Activated CD8-positive, alpha-beta memory T cell treated with anti-CD3 and anti-CD28 coated beads for 24 hours (primary cell): ENCODE measurements around the gene NPL.

Experiments
- DNase-seq: peaks from one replicate; pipeline ENCODE4 v3.0.0-alpha.2; 2020

NPL gene

DNA sequence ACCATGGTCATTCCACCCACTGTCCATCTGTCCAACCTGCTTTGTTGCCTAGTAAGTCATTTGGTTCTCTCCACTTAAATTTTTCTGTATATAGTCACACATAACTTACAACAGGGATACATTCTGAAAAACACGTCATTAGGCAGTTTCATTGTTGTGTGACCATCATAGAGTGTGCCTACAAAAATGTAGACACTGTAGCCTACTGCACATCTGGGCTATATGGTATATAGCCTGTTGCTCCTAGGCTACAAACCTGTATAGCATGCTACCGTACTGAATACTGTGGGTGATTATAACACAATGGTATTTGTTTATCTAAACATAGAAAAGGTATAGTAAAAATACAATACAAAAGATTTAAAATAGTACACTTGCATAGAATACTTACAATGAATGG lies 10.0 kb upstream of the NPL start:
- DNase-seq, result no peak

DNA sequence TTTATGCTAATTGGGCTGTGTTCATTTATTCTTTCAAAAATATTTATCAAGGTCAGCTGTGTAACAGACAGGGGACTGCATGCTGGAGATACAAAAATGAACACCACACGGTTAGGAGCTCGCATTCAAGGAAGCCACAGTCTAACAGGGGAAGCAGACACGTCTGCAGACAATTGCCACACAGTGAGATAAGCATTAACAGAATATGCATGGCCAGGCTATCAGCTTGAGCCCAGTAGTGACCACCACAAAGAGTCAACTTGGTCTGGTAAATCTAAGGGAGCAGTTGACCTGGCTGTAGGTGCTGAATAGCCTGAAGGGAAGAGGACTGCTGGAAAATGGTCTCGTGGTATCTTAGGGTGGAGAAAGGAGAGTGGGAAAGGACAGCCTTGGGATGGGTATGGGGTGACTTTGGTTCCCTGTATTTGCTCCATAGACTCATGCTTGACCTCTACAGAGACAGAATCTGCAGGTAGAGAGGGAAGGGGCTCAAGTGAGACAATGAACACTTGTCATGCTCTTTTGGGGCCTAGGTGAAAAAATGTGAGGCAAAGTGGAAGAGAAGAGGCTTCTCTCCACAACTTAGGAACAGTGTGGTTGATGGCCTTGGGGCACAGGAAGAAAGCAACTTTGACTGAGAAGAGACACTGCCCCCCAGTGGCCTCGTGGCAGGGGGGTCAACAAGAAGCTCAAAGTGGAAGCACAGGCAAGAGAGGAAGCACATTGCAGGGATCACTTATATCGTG lies 7.6 kb upstream of the NPL start:
- DNase-seq, result peak; percentile 88

DNA sequence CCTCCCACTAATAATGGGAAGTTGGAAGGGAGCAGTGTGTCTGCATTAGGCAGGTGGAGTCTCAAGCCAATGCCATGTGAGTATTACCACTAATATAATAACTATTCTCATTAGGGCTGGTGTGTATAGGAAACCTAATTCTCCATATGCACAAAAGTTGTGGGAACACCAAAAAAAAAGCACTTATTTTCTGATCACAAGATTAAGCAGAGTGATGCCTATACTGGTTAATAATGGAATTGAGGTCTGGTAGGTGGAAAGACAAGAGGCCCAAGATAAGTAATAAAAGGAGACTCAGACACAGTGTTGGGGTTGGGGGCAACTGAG lies 7.0 kb upstream of the NPL start:
- DNase-seq, result no peak

DNA sequence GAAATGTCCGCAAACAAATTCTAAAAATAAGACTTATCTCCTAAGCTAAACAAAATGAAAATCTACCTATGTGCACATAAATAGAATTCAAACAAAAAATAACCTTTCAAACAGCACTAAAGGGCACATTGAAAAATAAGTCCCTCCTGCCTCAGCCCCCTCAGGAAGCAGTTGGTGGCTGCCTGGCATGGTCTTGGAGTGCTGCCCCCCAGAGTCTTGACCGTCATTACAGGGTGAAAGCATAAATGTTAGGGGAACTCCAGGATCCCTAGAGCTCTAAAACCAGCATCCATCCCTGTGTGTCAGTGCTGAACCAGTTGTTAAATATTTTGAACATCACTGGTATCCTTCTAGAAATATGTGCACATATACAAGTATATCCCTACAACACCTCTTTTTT lies 6.5 kb upstream of the NPL start:
- no peak for DNase-seq

DNA sequence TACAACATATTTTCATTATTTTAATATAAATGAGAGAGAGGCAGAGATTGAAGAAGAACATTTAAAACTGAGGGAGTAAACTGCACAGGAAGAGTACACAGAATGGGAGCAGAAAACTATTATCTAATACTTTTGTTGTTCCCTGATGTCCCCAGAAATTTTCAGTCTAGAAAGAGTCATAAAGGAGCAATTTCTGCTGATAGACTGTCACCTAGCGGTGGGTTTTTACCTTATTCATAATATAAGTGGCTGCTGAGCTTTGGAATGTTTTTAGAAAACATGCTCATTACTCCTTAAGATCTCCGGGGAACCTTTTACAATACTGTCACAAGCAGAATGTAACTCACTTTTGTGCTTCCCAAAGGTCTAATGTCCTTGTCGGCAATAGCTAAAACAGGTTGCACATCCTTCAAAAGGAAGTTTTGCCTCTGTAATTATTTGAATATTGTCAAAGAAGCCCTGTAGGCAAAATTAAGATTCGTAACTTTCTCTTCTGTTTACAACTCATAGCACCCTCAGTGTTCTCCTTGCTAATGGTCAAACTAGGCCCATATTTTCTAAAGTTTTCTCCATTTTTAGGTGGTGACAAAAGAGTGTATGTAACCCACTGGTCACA lies 4.9 kb upstream of the NPL start:
- no peak for DNase-seq

DNA sequence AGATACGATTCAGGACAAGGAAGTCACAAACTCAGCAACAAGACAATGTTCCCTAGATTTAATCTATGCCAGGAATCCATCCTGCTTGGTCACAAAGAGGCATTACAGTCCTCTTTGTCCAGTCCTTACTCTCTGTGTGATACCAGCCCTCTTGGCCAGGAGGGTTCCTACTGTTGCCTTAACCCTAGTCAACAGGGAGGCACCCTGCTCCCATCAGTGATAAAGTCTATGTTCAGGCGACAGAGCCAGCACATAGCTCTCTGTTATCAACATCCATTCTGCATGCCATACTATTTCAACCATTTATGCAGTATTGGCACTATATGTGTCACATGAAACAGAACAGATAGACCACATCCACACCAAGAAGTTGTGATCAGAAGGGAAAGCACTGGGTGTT lies 4.4 kb upstream of the NPL start:
- DNase-seq, result no peak

DNA sequence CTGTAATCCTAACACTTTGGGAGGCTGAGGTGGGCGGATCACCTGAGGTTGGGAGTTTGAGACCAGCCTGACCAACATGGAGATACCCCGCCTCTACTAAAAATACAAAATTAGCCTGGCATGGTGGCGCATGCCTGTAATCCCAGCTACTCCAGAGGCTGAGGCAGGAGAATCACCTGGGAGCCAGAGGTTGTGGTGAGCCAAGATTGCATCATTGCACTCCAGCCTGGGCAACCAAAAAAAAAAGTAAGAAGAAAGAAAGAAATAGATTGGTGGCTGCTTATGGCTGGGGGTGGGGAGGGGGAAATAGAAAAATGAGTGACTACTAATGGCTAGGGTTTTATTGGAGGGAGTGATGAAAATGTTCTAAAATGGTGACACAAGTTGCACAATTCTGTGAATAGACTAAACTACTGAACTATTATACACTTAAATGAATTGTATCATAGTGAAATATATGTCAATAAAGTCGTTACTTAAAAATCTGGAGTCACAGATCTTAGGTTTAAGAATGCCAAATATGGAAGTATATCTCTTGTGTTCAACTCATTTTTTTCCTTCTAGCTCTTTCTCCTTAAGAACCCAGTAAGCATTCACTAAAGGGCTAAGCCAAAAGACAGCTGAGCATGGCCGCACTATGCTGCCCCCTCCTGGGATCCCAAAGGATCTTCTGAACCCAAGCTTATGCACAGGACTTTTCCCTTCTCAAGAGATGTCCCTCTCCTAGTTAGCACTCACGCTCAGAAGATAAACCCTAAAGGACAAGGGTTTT lies 3.2 kb upstream of the NPL start:
- DNase-seq, result peak; percentile 67

DNA sequence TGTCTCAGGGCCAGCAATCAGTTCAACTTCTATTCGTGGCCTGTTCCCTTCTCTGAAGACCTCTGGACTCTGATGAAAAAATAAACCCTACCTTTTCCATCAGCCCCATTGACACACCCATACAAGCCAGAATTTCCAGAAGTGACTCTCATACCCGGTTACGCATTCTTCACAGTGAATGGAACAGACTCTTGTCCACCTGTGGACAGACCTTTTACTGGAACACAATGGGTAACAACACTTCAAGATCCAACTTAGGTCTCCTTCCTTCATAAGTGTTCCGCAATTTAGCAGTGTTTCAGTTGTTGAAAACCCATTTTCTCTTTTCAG lies 2.6 kb upstream of the NPL start:
- DNase-seq, result no peak

DNA sequence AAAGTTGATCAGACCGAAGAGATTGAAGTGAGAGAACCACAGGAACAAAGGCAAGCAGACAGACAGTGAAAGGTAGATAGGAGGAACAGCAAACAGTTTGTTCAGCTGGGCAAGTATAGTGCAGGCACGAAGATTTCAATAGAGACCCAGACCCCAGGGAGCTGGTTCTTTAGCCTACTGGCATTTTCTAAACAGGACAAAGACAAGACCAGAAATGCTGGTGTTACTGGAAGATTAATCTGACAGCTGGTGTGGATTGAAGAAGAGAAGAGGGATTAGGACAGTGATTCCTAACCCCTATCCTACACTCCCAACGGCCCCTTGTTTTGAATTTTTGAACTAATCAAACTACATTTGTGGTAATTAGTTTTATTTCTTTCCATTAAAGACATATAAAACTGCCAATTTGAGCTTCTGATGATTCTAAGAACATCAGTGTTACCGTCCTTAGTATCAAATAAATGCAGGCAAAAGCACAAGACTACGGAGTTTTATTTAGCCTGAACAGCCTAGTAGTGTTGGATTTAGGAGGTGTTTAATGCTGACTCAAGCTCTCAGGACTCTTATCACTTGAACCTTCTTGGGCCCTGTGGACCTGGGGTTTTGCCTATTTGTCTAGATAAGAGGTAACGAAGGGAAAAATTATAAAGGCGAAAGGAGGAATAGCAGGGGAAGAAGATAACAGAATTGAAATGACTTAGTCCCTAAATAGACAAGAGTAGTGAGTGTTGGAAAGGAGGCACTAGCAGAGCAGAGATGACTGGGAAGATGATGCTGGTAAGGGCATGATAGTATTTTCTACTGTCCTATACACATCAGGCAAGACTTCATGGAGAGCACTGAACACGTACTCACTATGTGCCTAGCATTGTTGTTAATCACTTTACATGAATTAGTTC lies 2.0 kb downstream of the NPL start:
- no peak for DNase-seq

DNA sequence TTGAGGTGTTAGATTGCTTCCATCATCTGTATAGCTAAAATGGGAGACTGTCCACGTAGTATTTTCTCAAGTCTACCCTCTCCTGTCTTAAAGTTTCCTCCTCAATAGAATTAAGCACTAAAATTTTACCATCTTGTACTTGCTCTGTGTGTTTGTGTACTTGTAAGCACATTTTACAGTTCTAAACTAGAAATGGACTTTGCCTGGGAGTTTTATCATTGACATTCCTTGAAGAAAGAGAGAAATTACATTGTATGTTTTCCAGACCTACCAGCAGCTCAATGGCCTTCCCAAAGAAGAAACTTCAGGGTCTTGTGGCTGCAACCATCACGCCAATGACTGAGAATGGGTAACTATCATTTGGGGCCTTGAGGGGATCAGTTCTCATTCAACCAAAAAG lies 4.5 kb downstream of the NPL start:
- no peak for DNase-seq

DNA sequence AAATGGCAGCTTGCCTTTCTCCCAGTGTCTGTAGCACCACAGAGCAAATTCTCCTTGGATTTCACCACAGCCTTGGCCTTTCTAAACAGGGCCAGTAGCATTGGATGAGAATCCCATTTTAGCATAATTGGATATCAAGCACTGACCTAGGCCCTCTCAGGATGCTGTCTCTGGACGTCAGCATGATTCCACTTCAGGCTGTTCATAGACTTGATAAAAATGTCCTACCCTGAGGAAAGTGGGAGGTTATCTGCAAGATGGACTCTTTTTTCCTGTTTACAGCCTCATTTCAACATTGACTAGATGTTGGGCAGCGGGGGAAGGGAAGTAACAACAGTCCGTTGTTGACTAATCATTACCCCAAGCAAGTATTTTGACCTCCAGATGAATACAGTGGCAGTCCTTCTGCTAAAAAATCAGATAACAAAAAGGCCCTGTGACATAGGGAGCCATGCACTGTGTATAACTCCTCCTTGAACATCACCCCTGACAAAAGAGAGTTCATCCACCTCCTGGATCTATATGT lies 5.2 kb downstream of the NPL start:
- no peak for DNase-seq

DNA sequence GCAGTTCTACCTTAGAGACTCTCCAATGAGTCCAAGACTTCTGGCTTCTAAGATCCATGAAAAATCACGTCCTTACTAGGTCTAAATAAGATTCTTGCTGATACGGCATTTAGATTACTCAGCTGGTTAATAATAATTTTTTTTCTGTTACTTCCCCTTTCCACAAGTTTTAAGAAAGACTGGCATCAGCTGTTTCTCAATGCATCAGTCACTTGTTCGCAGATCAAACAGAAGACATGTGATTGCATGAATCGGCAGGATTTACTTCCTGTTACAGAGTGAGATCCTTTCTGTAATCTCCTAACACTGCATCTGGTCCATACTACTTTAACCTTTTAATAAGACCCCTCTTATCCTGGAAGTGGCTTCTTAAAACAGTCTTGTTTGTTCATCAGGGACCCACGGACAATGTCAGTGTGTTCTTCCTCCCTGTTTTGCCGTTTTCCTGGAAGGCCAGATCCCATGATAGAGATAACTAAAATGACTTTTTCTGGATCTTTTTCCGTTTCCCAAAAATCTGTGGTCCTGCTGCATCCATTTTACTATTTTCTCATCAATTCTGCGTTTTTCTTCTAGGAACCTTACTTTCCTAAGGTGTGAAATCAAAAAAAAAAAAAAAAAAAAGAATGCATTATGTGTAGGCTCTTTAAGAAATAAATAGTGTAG lies 6.1 kb downstream of the NPL start:
- DNase-seq, result no peak

DNA sequence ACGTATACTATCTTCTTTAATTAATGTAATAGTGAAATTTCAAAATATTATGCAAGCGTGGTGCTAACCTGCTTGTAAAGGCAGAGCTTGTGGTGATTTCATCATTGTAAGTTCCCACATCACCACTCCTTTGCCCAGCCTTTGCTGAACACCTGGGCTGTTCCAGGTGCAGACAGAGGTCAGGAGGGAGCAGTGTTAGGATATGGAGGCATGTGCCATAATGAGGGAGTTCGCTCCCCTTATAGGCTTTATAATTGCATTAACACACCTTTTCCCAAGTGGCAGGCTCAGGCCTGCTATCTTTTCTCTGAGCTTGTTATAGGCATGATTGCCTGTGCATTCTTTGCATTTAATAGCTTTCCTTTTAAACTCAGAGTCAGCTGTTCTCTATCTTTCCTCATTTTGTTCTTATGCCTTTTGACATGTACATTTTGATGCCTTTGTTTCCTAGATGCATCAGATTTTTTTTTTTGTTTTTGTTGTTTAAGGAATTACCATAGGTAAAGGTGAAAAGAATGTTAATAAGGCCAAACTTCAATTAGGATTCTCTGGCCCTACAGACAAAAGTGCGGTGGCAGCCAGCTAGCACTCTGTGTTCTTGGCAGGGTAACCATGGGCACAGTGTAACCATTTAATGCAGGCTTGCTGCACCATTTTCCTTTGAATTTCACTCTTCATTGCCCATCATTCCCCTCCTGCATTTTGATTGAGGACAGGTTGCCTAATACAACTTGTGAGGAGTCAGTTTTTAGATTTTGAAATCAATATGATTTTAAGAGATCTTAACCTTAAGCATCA lies 12.6 kb downstream of the NPL start:
- DNase-seq, result no peak

DNA sequence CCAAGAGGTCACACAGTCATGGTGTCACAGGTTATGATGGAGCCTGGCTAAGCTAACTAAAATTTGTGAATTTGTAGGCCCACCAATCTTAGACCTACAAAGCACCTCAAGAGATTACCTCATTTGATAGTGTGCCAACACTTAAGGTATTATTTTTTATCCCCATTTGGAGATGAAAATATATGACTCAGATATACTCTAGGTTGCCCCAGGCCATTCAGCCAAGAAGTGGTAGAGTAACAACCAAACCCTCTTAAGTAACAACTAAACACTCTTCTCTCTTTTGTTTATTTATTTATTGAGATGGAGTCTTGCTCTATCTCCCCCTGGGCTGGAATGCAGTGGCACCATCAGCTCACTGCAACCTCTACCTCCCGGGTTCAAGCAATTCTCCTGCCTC lies 14.3 kb downstream of the NPL start:
- no peak for DNase-seq

DNA sequence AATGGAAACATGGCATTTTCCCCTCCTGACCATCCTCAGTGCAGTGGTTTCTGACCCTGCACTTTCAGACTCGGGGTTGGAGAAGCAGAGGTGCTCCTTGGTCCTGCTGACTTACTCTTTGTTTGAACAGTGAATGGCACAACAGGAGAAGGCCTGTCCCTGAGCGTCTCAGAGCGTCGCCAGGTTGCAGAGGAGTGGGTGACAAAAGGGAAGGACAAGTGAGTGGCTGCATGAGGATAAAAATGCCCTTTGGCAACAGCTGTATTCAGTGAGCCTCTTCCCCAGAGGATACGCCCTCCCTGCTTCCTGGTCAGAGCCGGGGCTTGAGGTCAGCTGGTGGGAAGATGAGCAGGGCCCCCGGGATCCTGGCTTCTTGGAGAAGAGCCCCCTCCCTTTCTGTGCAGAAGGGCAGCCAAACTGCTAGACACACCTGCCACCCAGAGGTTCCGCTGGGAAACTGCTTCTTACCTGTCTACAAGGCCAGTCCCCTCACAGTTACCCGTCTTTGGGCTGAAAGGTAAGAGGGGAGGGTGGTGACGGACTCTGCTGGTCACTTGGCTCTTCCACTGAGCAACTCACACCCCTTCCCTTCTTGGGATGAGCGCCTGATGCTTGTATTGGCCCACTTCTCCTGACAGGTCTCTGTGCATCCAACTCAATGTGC lies 16.6 kb downstream of the NPL start:
- DNase-seq, result no peak

DNA sequence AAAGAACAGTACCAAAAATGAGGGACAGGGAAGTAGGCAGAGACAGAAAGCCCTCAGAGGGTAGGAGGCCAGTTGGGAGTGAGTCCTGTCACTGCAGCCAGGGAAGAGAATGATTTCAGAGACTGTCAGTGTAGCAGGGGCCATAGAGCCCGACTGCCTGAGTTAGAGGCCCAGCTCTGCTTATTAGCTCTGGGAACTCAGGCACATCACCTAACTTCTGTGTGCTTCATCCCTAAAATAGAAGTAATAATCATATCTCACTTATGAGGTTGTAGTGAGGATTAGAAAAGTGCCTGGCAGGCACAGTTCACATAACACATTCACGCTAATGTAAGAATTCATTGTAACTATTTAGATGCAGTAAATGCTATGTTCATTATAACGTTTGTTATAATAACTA lies 18.3 kb downstream of the NPL start:
- no peak for DNase-seq

DNA sequence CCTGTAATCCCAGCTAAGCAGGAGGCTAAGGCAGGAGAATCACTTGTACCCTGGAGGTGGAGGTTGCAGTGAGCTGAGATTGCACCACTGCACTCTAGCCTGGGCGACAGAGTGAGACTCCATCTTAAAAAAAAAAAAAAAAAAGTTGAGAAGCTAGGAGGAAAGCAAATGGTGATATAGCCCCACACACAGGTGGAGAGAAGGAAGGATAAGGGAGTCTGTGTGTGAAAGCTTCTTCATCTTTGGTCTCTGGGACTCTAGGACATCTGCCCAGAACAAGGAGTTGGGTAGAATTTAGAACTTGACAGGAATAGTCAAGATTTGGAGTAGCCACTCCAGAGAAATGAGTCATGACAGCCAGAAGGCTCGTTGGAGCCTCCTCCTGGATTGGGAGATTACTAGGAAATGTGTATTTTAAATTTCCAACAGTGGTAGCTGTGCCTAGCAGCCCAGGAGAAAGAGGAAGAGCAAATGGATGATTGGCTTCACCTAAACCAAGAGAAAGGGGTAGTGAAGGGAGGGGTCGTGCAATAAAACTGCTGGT lies 19.9 kb downstream of the NPL start:
- no peak for DNase-seq

DNA sequence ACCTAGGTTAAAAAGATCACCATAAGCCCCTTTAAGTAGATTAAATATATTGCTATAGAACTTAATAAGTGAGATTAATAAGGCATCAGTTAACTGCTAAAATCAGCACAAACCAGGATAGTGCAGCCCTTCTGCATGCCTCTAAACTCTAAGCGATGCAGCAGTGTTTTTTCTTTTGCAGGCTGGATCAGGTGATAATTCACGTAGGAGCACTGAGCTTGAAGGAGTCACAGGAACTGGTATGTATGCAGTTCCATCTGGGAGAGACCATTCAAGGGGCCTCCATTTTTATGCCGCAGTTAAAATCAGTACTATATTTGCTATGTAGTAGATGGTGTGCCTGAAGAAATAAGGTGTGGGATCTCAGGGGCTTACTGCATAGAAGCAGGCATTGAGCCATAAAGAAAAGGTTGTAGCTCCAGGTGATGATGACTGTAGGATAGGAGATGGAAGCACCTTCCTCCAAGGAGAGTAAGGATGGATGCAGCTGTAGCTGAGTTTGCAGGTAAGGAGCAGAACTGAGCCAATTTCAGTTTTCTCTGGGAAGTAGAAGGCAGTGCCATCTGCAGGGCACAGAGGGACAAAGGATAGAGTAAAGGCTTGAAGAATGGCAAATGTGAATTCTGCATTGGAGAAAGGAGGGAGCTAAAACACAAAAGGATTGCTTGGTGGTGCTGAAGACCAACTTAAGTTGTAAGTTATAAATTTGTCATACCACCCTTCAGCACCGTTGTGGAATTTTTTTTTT lies 22.6 kb downstream of the NPL start:
- DNase-seq, result no peak

DNA sequence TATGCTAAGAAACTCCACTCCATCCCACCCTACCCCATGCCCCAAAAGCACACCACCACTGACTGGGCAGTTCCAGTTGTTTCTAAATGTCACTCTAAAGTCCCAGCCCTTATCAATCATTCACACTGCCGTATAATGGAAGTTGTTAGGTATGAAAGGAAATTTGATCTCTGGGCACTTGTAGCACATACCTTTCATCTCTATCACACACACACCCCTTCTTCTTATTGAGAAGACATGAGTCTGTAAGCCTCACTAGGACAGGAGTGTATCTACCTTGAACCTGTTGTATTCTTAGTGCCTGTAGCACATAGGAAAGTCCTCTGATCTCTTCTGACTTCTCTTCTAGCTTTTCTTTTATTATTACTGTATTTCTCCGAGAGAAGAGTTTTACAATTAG lies 27.3 kb downstream of the NPL start:
- no peak for DNase-seq

DNA sequence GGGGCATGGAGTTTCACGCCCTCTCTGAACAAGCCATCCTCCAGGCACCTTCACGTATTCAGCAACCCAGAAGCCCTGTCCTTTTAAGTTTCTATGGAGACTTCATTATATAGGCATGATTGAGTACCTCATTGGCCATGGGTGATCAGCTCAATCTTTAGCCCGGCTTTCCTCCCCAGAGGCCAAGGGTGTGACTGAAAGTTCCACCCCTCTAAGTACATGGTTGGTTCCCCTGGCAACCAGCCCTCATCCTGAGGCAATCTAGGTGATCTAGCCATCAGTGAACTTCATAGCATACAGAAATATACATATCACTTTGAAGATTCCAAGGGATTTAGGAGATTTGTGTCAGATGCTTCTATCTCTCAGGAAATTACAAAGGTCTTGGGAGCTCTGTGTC lies 28.2 kb downstream of the NPL start:
- DNase-seq, result no peak
